ENCODE data around the gene IGLL5. TPM values are rescaled to one million over a fixed set of nuclear protein-coding genes. Genes with fewer than 3 reads are reported as not detected.

Gene IGLL5
- total and polyA plus RNA-seq, 2 donors (not counting 1 experiment from before 2014, with no cell fraction given): not detected

DNA sequence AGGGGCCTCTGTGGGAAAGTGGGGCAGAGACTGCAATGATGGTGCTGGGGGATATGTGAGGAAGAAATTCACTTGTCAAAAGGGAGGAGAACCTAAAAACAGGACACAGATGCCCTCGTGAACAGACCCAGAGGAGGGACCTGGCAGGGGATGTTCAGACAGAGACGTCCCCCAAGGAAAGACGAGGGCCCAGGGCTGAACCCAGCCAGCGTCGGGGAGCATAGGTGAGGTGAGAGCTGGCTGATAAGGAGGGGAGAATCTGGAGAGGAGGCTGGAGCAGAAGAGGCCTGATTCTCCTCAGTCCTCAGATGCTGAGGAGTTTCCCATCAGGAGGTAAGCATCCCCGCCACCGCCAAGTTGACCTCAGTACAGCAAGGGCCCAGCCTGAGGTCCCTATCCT is 31.4 kb downstream of the IGLL5 start:
- no peaks in the 10 kb centered on the region for H4K20me1 ChIP-seq (ENCODE audit: control insufficient read depth, extremely low read depth, insufficient read depth, low read length)
- H3K9me3 ChIP-seq (ENCODE audit: control insufficient read depth, insufficient read depth, low read depth, low read length): no peaks in the 10 kb centered on the region
- no peaks in the 10 kb centered on the region for H3K79me2 ChIP-seq (ENCODE audit: control insufficient read depth, insufficient read depth, low read length)
- H3K4me3 ChIP-seq (replicated peaks in 1 of 4; ENCODE audit: control extremely low read depth in 1 of 4, insufficient read depth in 1 of 4, low read depth in 3 of 4, low read length in 4 of 4): no peak overlapping the region
- DNase-seq (ENCODE audit: low read depth in 2 of 2): no peak
- H3K27ac ChIP-seq (ENCODE audit: insufficient read depth, low read length): no peak overlapping the region
- H3K27me3 ChIP-seq (ENCODE audit: control insufficient read depth, insufficient read depth, low read length): no peaks in the 10 kb centered on the region
- no peak overlapping the region for H3K4me2 ChIP-seq (ENCODE audit: extremely low read depth, insufficient read depth, low read length)
- H3K9ac ChIP-seq (ENCODE audit: insufficient read depth, low read length): no peak overlapping the region
- no peak overlapping the region for H2AFZ ChIP-seq (ENCODE audit: low read length)
- TF ChIP-seq, protein P1, sequence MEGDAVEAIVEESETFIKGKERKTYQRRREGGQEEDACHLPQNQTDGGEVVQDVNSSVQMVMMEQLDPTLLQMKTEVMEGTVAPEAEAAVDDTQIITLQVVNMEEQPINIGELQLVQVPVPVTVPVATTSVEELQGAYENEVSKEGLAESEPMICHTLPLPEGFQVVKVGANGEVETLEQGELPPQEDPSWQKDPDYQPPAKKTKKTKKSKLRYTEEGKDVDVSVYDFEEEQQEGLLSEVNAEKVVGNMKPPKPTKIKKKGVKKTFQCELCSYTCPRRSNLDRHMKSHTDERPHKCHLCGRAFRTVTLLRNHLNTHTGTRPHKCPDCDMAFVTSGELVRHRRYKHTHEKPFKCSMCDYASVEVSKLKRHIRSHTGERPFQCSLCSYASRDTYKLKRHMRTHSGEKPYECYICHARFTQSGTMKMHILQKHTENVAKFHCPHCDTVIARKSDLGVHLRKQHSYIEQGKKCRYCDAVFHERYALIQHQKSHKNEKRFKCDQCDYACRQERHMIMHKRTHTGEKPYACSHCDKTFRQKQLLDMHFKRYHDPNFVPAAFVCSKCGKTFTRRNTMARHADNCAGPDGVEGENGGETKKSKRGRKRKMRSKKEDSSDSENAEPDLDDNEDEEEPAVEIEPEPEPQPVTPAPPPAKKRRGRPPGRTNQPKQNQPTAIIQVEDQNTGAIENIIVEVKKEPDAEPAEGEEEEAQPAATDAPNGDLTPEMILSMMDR (conservative IDR thresholded peaks at IDR 0.05 in 1 of 2, IDR thresholded peaks at IDR 0.05 in 1 of 2; ENCODE audit: low read depth in 1 of 2, low read length in 2 of 2): no peak
- no peak for TF ChIP-seq EZH2 (IDR thresholded peaks at IDR 0.05; ENCODE audit: low read length, missing control alignments)
- H3K4me1 ChIP-seq (ENCODE audit: control insufficient read depth, extremely low read depth, insufficient read depth, low read length): no peaks in the 10 kb centered on the region
- H3K36me3 ChIP-seq (ENCODE audit: control insufficient read depth, insufficient read depth, low read length): no peaks in the 10 kb centered on the region

DNA sequence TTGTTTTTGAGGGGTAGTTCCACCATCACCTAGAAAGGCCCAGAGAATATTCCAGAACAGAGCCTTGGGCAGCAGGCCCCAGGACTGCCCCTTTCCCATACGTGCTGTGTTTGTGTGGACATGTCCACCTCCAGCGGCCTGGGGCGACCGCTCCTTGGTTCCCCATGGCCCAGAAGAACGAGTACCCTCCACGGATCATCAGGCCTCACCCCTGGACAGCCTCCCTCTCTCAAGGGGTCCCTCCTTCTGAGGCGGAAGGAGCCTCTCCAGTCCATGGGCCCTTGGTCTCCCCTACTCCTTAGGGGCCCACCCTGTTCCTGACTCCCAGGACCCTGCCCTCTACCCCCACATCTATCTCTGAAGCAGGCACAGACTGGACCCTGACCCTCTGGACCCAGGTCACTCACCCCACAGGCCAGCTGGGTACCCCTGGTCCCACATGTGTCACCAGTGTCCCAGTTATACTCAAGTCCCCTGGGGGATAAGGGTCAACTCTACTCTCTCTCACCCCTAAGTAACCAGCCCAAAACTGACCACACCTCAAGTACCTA is 32.6 kb downstream of the IGLL5 start:
- Histone ChIP-seq H3K4me2 (ENCODE audit: extremely low read depth, insufficient read depth, low read length) (no peak overlapping the region), H3K4me1 (ENCODE audit: control insufficient read depth, extremely low read depth, insufficient read depth, low read length) (no peaks in the 10 kb centered on the region), H3K79me2 (ENCODE audit: control insufficient read depth, insufficient read depth, low read length) (no peaks in the 10 kb centered on the region), H2AFZ (ENCODE audit: low read length) (no peak overlapping the region), H3K9me3 (ENCODE audit: control insufficient read depth, insufficient read depth, low read depth, low read length) (no peaks in the 10 kb centered on the region), H3K36me3 (ENCODE audit: control insufficient read depth, insufficient read depth, low read length) (no peaks in the 10 kb centered on the region), H3K27me3 (ENCODE audit: control insufficient read depth, insufficient read depth, low read length) (no peaks in the 10 kb centered on the region), H3K9ac (ENCODE audit: insufficient read depth, low read length) (no peak overlapping the region), H3K27ac (ENCODE audit: insufficient read depth, low read length) (no peak overlapping the region), H3K4me3 (replicated peaks in 1 of 4; ENCODE audit: control extremely low read depth in 1 of 4, insufficient read depth in 1 of 4, low read depth in 3 of 4, low read length in 4 of 4) (no peak overlapping the region), H4K20me1 (ENCODE audit: control insufficient read depth, extremely low read depth, insufficient read depth, low read length) (no peaks in the 10 kb centered on the region)
- no peak for TF ChIP-seq EZH2 (IDR thresholded peaks at IDR 0.05; ENCODE audit: low read length, missing control alignments)
- TF ChIP-seq, protein P1 (conservative IDR thresholded peaks at IDR 0.05 in 1 of 2, IDR thresholded peaks at IDR 0.05 in 1 of 2; ENCODE audit: low read depth in 1 of 2, low read length in 2 of 2): no peak
- DNase-seq (ENCODE audit: low read depth in 2 of 2): no peak

DNA sequence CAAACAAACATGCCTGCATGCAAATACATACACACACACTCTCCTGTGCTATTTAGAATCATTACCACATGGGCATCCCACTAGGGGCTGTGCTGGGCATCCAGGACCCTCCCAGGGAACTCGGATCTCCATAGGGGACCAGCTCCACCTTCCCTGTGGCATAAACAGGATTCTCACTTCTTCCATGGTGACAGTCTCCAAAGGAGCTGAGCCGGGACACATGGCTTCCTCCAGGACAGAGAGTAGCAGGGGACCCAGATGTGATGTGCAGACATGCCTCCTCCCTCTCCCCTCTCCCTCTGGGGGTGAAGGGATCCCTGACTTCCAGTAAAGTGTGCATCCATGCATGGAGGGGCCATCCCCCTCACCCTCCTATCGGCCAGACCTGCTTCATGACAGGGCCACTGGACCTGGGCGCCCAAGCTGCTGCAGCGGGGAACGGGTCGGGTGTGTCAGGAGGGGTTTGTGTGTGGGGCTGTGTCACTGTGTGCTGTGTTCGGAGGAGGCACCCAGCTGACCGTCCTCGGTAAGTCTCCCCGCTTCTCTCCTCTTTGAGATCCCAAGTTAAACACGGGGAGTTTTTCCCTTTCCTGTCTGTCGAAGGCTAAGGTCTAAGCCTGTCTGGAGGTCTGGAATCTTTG is 33.4 kb downstream of the IGLL5 start:
- Histone ChIP-seq H3K4me1 (ENCODE audit: control insufficient read depth, extremely low read depth, insufficient read depth, low read length) (no peaks in the 10 kb centered on the region), H3K4me2 (ENCODE audit: extremely low read depth, insufficient read depth, low read length) (no peak overlapping the region), H3K27me3 (ENCODE audit: control insufficient read depth, insufficient read depth, low read length) (no peaks in the 10 kb centered on the region), H3K9ac (ENCODE audit: insufficient read depth, low read length) (no peak overlapping the region), H3K4me3 (replicated peaks in 1 of 4; ENCODE audit: control extremely low read depth in 1 of 4, insufficient read depth in 1 of 4, low read depth in 3 of 4, low read length in 4 of 4) (no peak overlapping the region), H3K79me2 (ENCODE audit: control insufficient read depth, insufficient read depth, low read length) (no peaks in the 10 kb centered on the region), H3K36me3 (ENCODE audit: control insufficient read depth, insufficient read depth, low read length) (no peaks in the 10 kb centered on the region), H3K9me3 (ENCODE audit: control insufficient read depth, insufficient read depth, low read depth, low read length) (no peaks in the 10 kb centered on the region), H2AFZ (ENCODE audit: low read length) (no peak overlapping the region), H4K20me1 (ENCODE audit: control insufficient read depth, extremely low read depth, insufficient read depth, low read length) (no peaks in the 10 kb centered on the region), H3K27ac (ENCODE audit: insufficient read depth, low read length) (no peak overlapping the region)
- no peak for DNase-seq (ENCODE audit: low read depth in 2 of 2)
- TF ChIP-seq, protein P1 (conservative IDR thresholded peaks at IDR 0.05 in 1 of 2, IDR thresholded peaks at IDR 0.05 in 1 of 2; ENCODE audit: low read depth in 1 of 2, low read length in 2 of 2): no peak
- TF ChIP-seq EZH2 (IDR thresholded peaks at IDR 0.05; ENCODE audit: low read length, missing control alignments): no peak

Data from fibroblast of lung (primary cell).